Neural progenitor cell (in vitro differentiated cells): ENCODE data around the gene LCE1E. TPM values are rescaled to one million over a fixed set of nuclear protein-coding genes. Genes with fewer than 3 reads are reported as not detected.

Experiments used
- DNase-seq: peaks from one replicate; pipeline ENCODE4 v3.0.0-alpha.2; 2016; ENCODE audit warnings: low spot score
- H2AFZ ChIP-seq: fragments of 200-600 bp; sonication (generic); replicated peaks from 2 replicates; pipeline ENCODE4 v1.6.1; 2016; ENCODE audit warnings: antibody characterized with exemption
- H3F3A ChIP-seq: fragments of 200-600 bp; sonication (generic); 2 replicates; pipeline ENCODE4 v1.6.1; 2016; ENCODE audit warnings: antibody characterized with exemption, low read depth
- H3K27ac ChIP-seq: fragments of 200-600 bp; sonication (generic); 2 replicates; pipeline ENCODE4 v1.5.1; 2016; ENCODE audit warnings: mild to moderate bottlenecking
- H3K27me3 ChIP-seq: fragments of 200-600 bp; sonication (generic); 2 replicates; pipeline ENCODE4 v1.6.1; 2016; ENCODE audit warnings: mild to moderate bottlenecking, moderate library complexity
- H3K36me3 ChIP-seq: fragments of 200-600 bp; sonication (generic); 2 replicates; pipeline ENCODE4 v1.5.1; 2016
- H3K4me1 ChIP-seq: fragments of 200-600 bp; sonication (generic); 2 replicates; pipeline ENCODE4 v1.6.1; 2016; ENCODE audit warnings: mixed run types
- H3K4me2 ChIP-seq: fragments of 200-600 bp; sonication (generic); 2 replicates; pipeline ENCODE4 v1.6.1; 2016
- H3K4me3 ChIP-seq: fragments of 200-600 bp; sonication (generic); 2 replicates; pipeline ENCODE4 v1.5.1; 2016
- H3K79me2 ChIP-seq: fragments of 200-600 bp; sonication (generic); 2 replicates; pipeline ENCODE4 v1.6.1; 2016; ENCODE audit warnings: low read depth
- H3K9ac ChIP-seq: fragments of 200-600 bp; sonication (generic); 2 replicates; pipeline ENCODE4 v1.6.1; 2016
- H3K9me3 ChIP-seq: fragments of 200-600 bp; sonication (generic); 2 replicates; pipeline ENCODE4 v1.5.1; 2016; ENCODE audit warnings: low read depth
- H4K20me1 ChIP-seq: fragments of 200-600 bp; sonication (generic); 2 replicates; pipeline ENCODE4 v1.6.1; 2016; ENCODE audit warnings: low read depth
- H3K27ac Mint-ChIP-seq: 3 replicates; pipeline ENCODE4 v1.8.0; 2021; ENCODE audit warnings: mixed read lengths
- H3K27me3 Mint-ChIP-seq: 2 replicates; pipeline ENCODE4 v1.8.0; 2022; ENCODE audit warnings: low read depth, mild to moderate bottlenecking, inconsistent platforms, moderate library complexity, mixed read lengths; ENCODE audit not compliant: insufficient read depth
- H3K36me3 Mint-ChIP-seq: 3 replicates; pipeline ENCODE4 v1.8.0; 2021; ENCODE audit warnings: mixed read lengths
- H3K4me1 Mint-ChIP-seq: 3 replicates; pipeline ENCODE4 v1.8.0; 2021; ENCODE audit warnings: mixed read lengths
- H3K4me3 Mint-ChIP-seq: 3 replicates; pipeline ENCODE4 v1.8.0; 2021; ENCODE audit warnings: mild to moderate bottlenecking, moderate library complexity, mixed read lengths
- H3K9me3 Mint-ChIP-seq: 3 replicates; pipeline ENCODE4 v1.8.0; 2020; ENCODE audit warnings: mixed read lengths
- EZH2 ChIP-seq: fragments of 200-600 bp; sonication (generic); IDR thresholded peaks from 2 replicates; pipeline ENCODE4 v1.6.1; 2017; ENCODE audit warnings: antibody characterized with exemption, mild to moderate bottlenecking, moderate library complexity
- EZH2phosphoT487 ChIP-seq: fragments of 200-600 bp; sonication (generic); IDR thresholded peaks from 2 replicates; pipeline ENCODE4 v1.6.1; 2017; ENCODE audit warnings: antibody characterized with exemption
- total RNA-seq: library from RNA; depleted of rRNA; stranded (reverse); fragments of >200 nt; gene quantifications from 2 replicates; pipeline ENCODE4 v1.2.3, GENCODE V29; 2015; ENCODE audit warnings: low replicate concordance
- TF ChIP-seq, protein P1 (sequence below): fragments of 200-600 bp; sonication (generic); IDR thresholded peaks from 2 replicates; pipeline ENCODE4 v1.5.1; 2017; ENCODE audit warnings: antibody characterized with exemption, mild to moderate bottlenecking

LCE1E gene
- total RNA-seq, 1 donor from 2014 or later, result not detected

DNA sequence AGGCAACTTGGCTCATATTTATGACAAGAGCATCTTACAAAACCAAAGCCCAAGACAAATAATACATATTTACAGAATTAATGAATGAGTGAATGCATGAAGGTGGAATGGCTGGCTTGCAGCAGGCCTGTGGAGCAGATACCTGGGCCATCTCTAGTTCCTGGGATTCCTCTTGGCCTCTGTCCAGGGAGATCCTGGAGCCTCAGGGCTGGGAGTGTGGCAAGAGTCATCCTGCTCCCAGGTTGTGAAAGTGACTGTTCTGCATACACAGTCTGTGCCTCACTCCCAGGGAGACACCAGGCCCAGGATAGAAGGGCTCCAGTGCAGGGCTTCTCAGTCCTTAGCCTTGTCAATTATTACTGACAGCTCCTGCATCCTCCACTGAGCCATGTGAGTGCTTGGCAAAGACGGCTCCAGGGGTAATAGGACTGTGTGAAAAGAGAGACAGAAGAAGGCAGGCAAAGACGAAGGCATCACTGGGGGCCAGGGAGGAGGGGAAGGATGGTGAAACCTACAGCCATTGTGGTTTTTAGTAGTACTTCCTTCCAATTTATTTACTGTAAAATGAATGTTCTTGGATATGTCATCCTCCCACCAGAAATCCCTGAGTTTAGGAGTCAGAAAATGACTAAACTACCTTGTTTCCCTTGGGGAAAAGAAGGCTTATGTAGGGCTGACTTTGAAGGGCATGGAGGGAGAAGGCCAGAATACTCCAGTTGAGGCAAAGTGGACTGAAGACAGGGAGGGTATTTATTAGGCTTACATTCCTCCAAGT is 42.5 kb upstream of the LCE1E start:
- H4K20me1 ChIP-seq, result no peaks in the 10 kb centered on the region
- Mint-ChIP-seq H3K27ac (no peak overlapping the region), H3K4me3 (no peak overlapping the region), H3K9me3 (peaks cover 33% of the 10 kb centered on the region), H3K4me1 (no peaks in the 10 kb centered on the region), H3K36me3 (no peaks in the 10 kb centered on the region), H3K27me3 (peaks cover 4% of the 10 kb centered on the region)
- no peaks in the 10 kb centered on the region for H3K27me3 ChIP-seq
- no peaks in the 10 kb centered on the region for H3K4me1 ChIP-seq
- no peak overlapping the region for H3K4me2 ChIP-seq
- DNase-seq, result no peak
- no peak overlapping the region for H3K4me3 ChIP-seq
- H3K9ac ChIP-seq, result no peak overlapping the region
- no peak overlapping the region for H2AFZ ChIP-seq
- TF ChIP-seq EZH2 (no peak), EZH2phosphoT487 (no peak)
- TF ChIP-seq, protein P1, sequence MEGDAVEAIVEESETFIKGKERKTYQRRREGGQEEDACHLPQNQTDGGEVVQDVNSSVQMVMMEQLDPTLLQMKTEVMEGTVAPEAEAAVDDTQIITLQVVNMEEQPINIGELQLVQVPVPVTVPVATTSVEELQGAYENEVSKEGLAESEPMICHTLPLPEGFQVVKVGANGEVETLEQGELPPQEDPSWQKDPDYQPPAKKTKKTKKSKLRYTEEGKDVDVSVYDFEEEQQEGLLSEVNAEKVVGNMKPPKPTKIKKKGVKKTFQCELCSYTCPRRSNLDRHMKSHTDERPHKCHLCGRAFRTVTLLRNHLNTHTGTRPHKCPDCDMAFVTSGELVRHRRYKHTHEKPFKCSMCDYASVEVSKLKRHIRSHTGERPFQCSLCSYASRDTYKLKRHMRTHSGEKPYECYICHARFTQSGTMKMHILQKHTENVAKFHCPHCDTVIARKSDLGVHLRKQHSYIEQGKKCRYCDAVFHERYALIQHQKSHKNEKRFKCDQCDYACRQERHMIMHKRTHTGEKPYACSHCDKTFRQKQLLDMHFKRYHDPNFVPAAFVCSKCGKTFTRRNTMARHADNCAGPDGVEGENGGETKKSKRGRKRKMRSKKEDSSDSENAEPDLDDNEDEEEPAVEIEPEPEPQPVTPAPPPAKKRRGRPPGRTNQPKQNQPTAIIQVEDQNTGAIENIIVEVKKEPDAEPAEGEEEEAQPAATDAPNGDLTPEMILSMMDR, result no peak
- no peak overlapping the region for H3K27ac ChIP-seq
- peaks cover 55% of the 10 kb centered on the region for H3K9me3 ChIP-seq
- H3K79me2 ChIP-seq, result no peaks in the 10 kb centered on the region
- H3K36me3 ChIP-seq, result no peaks in the 10 kb centered on the region
- H3F3A ChIP-seq, result no peaks in the 10 kb centered on the region

DNA sequence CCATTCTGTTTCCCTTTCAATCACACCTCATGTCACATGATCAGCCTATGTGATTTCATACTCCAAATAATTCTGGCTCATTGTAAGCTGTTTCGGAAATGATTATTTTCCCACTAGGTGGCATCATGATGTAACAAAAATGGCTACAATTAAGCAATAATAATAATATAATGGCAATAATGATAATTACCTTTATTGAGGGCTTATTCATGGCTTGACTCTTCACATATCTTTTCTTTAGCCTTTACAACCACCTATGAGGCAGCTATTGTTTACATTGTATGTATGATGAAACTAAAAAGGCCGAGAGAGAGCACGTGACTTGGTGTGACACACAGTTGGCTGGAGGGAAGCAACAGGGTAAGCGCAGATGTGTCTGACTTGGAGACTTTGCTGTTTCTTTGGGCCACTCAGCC is 40.8 kb upstream of the LCE1E start:
- Histone ChIP-seq H3F3A (no peaks in the 10 kb centered on the region), H3K4me1 (no peaks in the 10 kb centered on the region), H3K9ac (no peak overlapping the region), H3K79me2 (no peaks in the 10 kb centered on the region), H3K4me3 (no peak overlapping the region), H3K27ac (no peak overlapping the region), H3K4me2 (no peak overlapping the region), H2AFZ (no peak overlapping the region), H3K9me3 (peaks cover 45% of the 10 kb centered on the region), H3K27me3 (no peaks in the 10 kb centered on the region), H3K36me3 (no peaks in the 10 kb centered on the region), H4K20me1 (no peaks in the 10 kb centered on the region)
- no peak overlapping the region for H3K4me3 Mint-ChIP-seq
- no peak overlapping the region for H3K27ac Mint-ChIP-seq
- no peaks in the 10 kb centered on the region for H3K36me3 Mint-ChIP-seq
- no peaks in the 10 kb centered on the region for H3K4me1 Mint-ChIP-seq
- no peaks in the 10 kb centered on the region for H3K27me3 Mint-ChIP-seq
- DNase-seq, result no peak
- TF ChIP-seq EZH2phosphoT487, result no peak
- no peak for TF ChIP-seq EZH2
- TF ChIP-seq, protein P1, result no peak
- H3K9me3 Mint-ChIP-seq, result peaks cover 27% of the 10 kb centered on the region

DNA sequence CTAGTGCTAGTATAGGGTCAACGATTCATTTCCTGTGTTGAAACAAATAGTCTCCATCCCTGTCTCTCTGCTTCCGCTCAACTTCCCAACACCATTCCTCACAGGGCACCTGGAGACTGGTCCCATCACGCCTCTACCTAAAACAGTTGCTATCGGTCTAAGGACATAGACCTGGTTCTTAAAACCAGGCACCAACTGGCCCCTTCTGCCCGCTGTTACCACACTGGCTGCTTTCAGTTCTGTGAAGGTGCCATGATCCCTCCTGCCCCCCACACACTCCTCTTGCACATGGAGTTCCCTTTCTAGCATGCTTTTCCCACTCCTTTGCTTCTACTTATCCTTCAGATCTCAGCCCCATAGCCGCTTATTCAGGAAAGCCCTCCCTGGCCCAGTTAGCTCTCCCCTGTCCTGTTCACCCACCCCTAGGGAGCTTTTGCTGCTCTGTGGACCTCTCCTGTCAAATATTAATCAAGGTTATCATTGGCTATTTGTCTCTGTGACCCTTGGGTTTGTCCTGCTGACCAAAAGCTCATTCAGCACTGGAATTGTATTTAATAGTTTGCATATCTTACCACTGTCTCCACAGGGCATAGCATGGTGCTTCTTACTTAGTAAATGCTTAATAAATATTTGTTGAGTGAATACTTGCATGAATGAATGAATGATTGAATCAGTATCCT is 40.2 kb upstream of the LCE1E start:
- no peak overlapping the region for H2AFZ ChIP-seq
- no peaks in the 10 kb centered on the region for H3K27me3 ChIP-seq
- Mint-ChIP-seq H3K27me3 (no peaks in the 10 kb centered on the region), H3K9me3 (peaks cover 28% of the 10 kb centered on the region), H3K4me3 (no peak overlapping the region), H3K4me1 (no peaks in the 10 kb centered on the region), H3K36me3 (no peaks in the 10 kb centered on the region), H3K27ac (no peak overlapping the region)
- DNase-seq, result no peak
- no peak overlapping the region for H3K4me3 ChIP-seq
- no peaks in the 10 kb centered on the region for H3K4me1 ChIP-seq
- H3K9me3 ChIP-seq, result peaks cover 44% of the 10 kb centered on the region
- H3K4me2 ChIP-seq, result no peak overlapping the region
- H3F3A ChIP-seq, result no peaks in the 10 kb centered on the region
- no peaks in the 10 kb centered on the region for H3K79me2 ChIP-seq
- no peak overlapping the region for H3K9ac ChIP-seq
- no peaks in the 10 kb centered on the region for H3K36me3 ChIP-seq
- TF ChIP-seq, protein P1, result no peak
- no peak for TF ChIP-seq EZH2phosphoT487
- TF ChIP-seq EZH2, result no peak
- H3K27ac ChIP-seq, result no peak overlapping the region
- H4K20me1 ChIP-seq, result no peaks in the 10 kb centered on the region
